Vagina (tissue), 2 donors: ENCODE measurements around the gene VDR. TPM values are rescaled to one million over a fixed set of nuclear protein-coding genes. Genes with fewer than 3 reads are reported as not detected.

Experiments
- DNase-seq, 2 donors: peaks; one replicate each; pipeline ENCODE4 v3.0.0-alpha.2; 2017; ENCODE audit errors: extremely low spot score in 2 of 2
- H3K27ac ChIP-seq: fragments of 200-600 bp; sonication (generic); one replicate; pipeline ENCODE4 v1.5.1; 2019
- H3K27me3 ChIP-seq: fragments of 200-600 bp; sonication (generic); one replicate; pipeline ENCODE4 v1.5.1; 2019
- H3K36me3 ChIP-seq, 2 donors: fragments of 200-600 bp; sonication (generic); one replicate each; pipeline ENCODE4 v1.5.1; 2017 to 2019
- H3K4me1 ChIP-seq: fragments of 200-600 bp; sonication (generic); one replicate; pipeline ENCODE4 v1.5.1; 2019
- H3K4me3 ChIP-seq, 2 donors: fragments of 200-600 bp; sonication (generic); 1 replicate in 1 of 2; 2 replicates in 1 of 2; pipeline ENCODE4 v1.5.1; 2016 to 2019
- H3K9me3 ChIP-seq: fragments of 200-600 bp; sonication (generic); one replicate; pipeline ENCODE4 v1.5.1; 2019
- CTCF ChIP-seq, 3 experiments: fragments of 450-650 bp in 2 of 3; fragments of 200-600 bp in 1 of 3; sonication (generic) in 1 of 3; IDR thresholded peaks; one replicate each; pipeline ENCODE4 v1.5.1; 2017 to 2019; ENCODE audit warnings: antibody characterized with exemption in 3 of 3, mild to moderate bottlenecking in 2 of 3, moderate library complexity in 2 of 3
- POLR2A ChIP-seq, 2 donors: fragments of 450-650 bp; IDR thresholded peaks; one replicate each; pipeline ENCODE4 v1.6.1; 2017; ENCODE audit warnings: antibody characterized with exemption in 2 of 2, mild to moderate bottlenecking in 2 of 2, moderate library complexity in 2 of 2
- POLR2AphosphoS5 ChIP-seq, 2 donors: sonication (generic); formaldehyde crosslinking; IDR thresholded peaks; one replicate each; pipeline ENCODE4 v1.9.0; 2017; ENCODE audit warnings: antibody characterized with exemption in 2 of 2, mild to moderate bottlenecking in 2 of 2, low read depth in 1 of 2; ENCODE audit not compliant: insufficient read depth in 1 of 2
- intact Hi-C: fragments of 100-400 bp; cut with DNase I; formaldehyde crosslinking; loops from one replicate; pipeline ENCODE4 v1.15.1; 2023
- total RNA-seq: library from RNA; depleted of rRNA; stranded (reverse); fragments of >200 nt; gene quantifications from one replicate; pipeline ENCODE4 v1.2.3, GENCODE V29; 2016

The VDR gene
- total RNA-seq, 1 donor from 2014 or later = 23.6 TPM

DNA sequence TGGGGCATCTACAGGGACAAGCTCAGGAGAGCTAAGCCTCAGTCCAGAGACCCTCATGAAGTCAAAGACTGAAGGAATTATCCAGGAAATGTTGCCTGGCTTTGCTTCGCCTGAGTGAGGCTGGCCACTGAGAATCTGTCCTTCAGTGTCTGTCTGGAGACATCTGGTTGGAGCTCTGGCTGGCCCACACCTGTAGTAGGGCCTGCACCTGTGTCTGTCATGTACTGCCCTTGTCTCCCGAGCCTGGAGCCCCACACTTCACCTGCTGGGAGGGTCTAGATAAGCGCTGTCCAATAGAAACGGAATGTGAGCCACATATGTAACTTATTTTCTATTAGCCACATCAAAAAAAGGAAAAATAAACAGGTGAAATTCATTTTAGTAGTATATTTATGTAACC, 75.2 kb downstream of the VDR start:
- H3K27me3 ChIP-seq = no peaks in the 10 kb centered on the region
- DNase-seq = no peak
- H3K36me3 ChIP-seq = no peaks in the 10 kb centered on the region
- peak overlapping the region; percentile 99 for H3K27ac ChIP-seq
- no peaks in the 10 kb centered on the region for H3K9me3 ChIP-seq
- intact Hi-C loops = loop anchor here (5.0 kb wide), 1 partner anchor 52 kb away; no protein-coding TSS in a partner anchor
- H3K4me1 ChIP-seq = peaks cover 56% of the 10 kb centered on the region
- TF ChIP-seq POLR2A (IDR thresholded peaks at IDR 0.05) (no peak), CTCF (IDR thresholded peaks at IDR 0.05) (no peak), POLR2AphosphoS5 (IDR thresholded peaks at IDR 0.05; ENCODE audit: insufficient read depth in 1 of 2, low read depth in 1 of 2) (no peak)
- H3K4me3 ChIP-seq = no peak overlapping the region

- DNase-seq = no peak
- Histone ChIP-seq H3K27me3 (no peaks in the 10 kb centered on the region), H3K4me3 (no peak overlapping the region), H3K9me3 (no peaks in the 10 kb centered on the region), H3K4me1 (peaks cover 62% of the 10 kb centered on the region), H3K36me3 (no peaks in the 10 kb centered on the region), H3K27ac (peak overlapping the region; percentile 99)
- no peak for TF ChIP-seq CTCF (IDR thresholded peaks at IDR 0.05)
- peak; percentile 73 to 80 for TF ChIP-seq POLR2AphosphoS5 (IDR thresholded peaks at IDR 0.05; ENCODE audit: insufficient read depth in 1 of 2, low read depth in 1 of 2)
- intact Hi-C loops = loop anchor here (5.0 kb wide), 1 partner anchor 52 kb away; no protein-coding TSS in a partner anchor
These were observed 75.8 kb downstream of the VDR start for GRCh38 chr12:47828976-47829482.

DNA sequence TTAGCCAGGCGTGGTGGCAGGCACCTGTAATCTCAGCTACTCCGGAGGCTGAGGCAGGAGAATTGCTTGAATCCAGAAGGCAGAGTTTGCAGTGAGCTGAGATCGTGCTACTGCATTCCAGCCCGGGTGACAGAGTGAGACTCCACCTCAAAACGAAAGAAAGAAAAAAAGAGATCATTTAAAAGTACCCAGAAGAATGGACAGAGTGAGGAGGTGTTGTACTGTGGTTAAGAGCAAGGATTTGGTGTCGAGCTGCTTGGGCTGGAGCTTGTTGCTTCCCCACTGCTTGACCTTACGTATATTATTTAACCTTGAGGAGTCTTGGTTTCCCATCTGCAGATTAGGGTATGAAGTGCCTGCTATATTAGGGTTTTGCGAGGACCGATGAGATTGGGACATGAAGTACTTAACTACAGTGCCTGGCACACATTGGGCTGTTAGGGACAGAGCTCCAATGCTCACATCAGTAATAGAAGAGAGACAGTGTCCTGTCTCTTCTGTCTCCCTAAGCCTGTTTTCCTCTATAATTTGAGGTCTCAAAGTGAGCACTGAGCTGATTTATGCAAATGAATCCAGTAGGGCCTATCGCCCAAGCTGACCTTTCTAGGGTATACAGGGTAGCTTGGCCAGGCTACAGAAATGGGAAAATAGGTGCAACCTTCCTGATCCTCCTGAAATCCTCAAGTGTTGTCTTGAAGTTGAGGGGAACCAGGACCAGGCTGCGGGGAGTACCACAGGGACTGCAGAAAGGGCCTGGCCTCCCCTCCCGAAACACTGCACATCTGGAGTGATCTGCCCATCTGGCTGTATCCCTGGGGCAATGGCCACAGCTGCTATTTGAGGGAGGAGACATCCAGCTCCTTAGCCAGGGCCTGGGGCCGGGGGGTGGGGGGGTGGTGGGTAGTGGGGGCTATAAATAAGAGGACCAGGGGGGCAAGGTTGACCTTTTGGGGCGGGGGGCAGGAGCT, 76.5 kb downstream of the VDR start:
- no peaks in the 10 kb centered on the region for H3K9me3 ChIP-seq
- intact Hi-C loops = loop anchor here (5.0 kb wide), 1 partner anchor 51 kb away; no protein-coding TSS in a partner anchor
- H3K4me3 ChIP-seq = no peak overlapping the region
- H3K27me3 ChIP-seq = no peaks in the 10 kb centered on the region
- TF ChIP-seq POLR2AphosphoS5 (IDR thresholded peaks at IDR 0.05; ENCODE audit: insufficient read depth in 1 of 2, low read depth in 1 of 2) (no peak), POLR2A (IDR thresholded peaks at IDR 0.05) (no peak), CTCF (IDR thresholded peaks at IDR 0.05) (no peak)
- no peaks in the 10 kb centered on the region for H3K36me3 ChIP-seq
- DNase-seq = no peak
- peaks cover 69% of the 10 kb centered on the region for H3K4me1 ChIP-seq
- peak overlapping the region; percentile 99 for H3K27ac ChIP-seq

GRCh38 chr12:47825173-47825639, 79.6 kb downstream of the VDR start:
- intact Hi-C loops = loop anchor here (5.0 kb wide), 1 partner anchor 48 kb away; no protein-coding TSS in a partner anchor
- TF ChIP-seq POLR2A (IDR thresholded peaks at IDR 0.05) (no peak), CTCF (IDR thresholded peaks at IDR 0.05) (no peak), POLR2AphosphoS5 (IDR thresholded peaks at IDR 0.05; ENCODE audit: insufficient read depth in 1 of 2, low read depth in 1 of 2) (peak in 1 of 2 donors; percentile 32)
- Histone ChIP-seq H3K4me3 (no peak overlapping the region), H3K27me3 (no peaks in the 10 kb centered on the region), H3K9me3 (no peaks in the 10 kb centered on the region), H3K4me1 (peaks cover 97% of the 10 kb centered on the region), H3K27ac (peak overlapping the region; percentile 99), H3K36me3 (no peaks in the 10 kb centered on the region)
- no peak for DNase-seq
